GM12801 (cell line): ENCODE measurements around the gene DENND5B.

Source experiments
- TF ChIP-seq, protein P1 (sequence below): IDR thresholded peaks from one replicate; pipeline ENCODE4 v1.5.1; 2011; ENCODE audit warnings: control low read depth; ENCODE audit not compliant: insufficient read length; ENCODE audit errors: extremely low read depth

DENND5B gene

DNA sequence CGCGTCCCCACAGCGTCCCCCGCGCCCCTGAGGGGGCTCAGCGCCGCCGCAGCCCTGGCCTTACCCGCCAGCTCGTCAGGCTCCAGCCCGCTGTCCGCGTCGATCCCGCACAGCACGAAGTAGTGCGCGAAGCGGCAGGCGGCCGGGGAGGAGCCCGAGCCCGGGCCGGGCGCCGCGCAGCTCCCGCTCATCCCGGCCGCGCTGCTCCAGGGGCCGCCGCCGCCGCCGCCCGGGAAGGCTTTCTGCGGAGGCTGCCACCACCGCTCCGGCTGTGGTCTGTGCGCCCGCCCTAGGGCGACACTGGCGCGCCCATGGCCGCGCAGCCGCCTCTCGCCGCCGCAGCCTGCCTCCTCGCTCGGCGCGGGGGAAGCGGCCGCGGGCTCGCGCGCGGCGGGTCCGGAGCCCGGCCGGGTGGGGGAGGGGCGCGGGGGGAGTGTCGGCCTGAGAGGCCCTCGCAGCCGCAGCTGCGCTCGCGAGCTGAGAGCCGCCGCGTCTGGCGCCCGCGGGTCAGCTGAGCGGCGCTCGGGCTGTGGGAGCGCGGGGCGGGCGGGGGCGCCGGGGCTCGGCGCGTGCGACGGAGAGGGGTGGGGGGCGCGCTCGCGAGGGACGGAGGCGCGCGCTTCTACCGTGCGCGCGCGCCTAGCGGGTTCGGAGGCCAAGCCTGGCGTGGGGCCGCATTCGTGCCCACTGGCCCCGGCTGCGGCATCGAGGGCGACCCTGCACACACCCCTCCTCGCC lies at the start of gene DENND5B:
DENND5B (minus strand) TSS at position 495 of the 738 bp plus-strand sequence; CDS start at position 191, 304 bp downstream.
- TF ChIP-seq, protein P1, sequence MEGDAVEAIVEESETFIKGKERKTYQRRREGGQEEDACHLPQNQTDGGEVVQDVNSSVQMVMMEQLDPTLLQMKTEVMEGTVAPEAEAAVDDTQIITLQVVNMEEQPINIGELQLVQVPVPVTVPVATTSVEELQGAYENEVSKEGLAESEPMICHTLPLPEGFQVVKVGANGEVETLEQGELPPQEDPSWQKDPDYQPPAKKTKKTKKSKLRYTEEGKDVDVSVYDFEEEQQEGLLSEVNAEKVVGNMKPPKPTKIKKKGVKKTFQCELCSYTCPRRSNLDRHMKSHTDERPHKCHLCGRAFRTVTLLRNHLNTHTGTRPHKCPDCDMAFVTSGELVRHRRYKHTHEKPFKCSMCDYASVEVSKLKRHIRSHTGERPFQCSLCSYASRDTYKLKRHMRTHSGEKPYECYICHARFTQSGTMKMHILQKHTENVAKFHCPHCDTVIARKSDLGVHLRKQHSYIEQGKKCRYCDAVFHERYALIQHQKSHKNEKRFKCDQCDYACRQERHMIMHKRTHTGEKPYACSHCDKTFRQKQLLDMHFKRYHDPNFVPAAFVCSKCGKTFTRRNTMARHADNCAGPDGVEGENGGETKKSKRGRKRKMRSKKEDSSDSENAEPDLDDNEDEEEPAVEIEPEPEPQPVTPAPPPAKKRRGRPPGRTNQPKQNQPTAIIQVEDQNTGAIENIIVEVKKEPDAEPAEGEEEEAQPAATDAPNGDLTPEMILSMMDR = no peak

DNA sequence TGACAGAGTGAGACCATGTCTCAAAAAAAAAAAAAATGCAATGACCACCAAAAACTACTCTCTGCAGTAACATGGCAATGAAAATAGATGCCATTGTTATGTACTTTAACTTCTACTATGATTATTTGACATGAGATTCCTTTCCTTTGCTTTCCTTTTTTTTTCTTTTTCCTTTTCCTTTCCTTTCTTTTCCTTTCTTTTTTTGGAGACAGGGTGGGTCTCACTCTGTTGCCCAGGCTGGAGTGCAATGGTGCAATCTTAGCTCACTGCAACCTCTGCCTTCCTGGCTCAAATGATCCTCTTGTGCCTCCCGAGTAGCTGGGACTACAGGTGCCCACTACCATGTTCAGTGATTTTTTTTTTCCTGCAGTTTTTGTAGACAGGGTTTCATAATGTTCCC lies 43.7 kb upstream of the DENND5B start:
- TF ChIP-seq, protein P1 = no peak

DNA sequence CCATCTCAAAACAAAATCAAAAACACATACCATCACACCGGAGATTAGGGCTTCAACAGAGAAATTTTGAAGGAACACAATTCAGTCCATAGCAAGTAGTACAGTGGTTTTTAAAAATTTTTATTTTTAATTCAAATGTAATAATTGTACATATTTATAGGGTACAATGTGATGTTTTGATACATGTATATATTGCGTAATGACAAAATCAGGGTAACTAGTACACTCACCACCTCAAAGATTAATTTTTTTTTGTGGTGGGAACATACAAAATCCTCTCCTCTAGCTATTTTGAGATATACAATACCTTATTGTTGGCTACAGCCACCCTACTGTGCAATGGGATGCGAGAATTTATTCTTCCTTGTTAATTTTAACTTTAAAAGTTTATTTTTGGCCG lies 42.5 kb upstream of the DENND5B start:
- TF ChIP-seq, protein P1 = no peak

DNA sequence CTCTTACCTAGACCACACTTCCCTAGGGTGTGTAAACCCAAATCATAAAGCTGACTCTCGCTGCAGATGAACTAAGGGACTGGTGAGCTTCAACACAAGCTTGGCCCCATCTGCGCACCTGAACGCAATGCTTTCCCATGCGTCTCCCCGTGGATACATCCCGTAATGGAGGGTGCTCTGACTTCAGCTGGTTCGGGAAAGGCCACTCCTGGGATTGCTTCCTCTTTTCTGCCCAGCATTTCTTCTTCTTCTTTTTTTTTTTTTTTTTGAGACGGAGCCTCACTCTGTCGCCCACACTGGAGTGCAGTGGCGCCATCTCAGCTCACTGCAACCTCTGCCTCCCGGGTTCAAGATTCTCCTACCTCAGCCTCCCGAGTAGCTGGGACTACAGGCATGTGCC lies 40.9 kb upstream of the DENND5B start:
- TF ChIP-seq, protein P1 = no peak

DNA sequence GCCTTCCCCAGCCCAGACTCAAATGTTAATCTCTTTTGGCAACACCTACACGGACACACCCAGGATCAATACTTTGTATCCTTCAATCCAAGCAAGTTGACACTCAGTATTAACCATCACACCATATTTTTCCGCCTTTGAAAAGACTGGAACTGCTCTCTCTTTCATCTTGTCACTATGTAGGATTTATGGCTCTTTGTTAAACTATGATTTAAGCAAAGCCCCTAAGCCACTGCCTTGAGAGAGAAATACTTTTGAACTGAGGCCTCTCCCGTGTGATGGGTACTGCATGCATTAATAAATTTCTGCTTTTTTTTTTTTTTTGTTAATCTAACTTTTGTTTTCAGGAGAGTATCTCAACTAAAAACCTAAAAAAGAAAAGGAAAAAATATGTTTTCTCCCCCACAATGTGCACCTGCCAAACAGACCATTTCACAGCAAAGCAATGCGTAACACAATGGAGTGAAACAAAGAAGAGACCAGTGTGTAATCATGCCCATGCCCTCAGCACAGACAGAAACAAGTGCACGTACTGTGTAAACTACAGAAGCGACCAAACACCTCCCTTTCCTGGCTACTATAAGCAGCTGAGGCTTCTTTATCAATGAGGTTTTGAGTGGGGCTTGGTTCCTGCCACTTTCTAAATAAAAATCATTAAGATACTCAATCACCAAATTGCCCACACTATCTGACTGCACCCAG lies 40.2 kb upstream of the DENND5B start:
- TF ChIP-seq, protein P1 = no peak

DNA sequence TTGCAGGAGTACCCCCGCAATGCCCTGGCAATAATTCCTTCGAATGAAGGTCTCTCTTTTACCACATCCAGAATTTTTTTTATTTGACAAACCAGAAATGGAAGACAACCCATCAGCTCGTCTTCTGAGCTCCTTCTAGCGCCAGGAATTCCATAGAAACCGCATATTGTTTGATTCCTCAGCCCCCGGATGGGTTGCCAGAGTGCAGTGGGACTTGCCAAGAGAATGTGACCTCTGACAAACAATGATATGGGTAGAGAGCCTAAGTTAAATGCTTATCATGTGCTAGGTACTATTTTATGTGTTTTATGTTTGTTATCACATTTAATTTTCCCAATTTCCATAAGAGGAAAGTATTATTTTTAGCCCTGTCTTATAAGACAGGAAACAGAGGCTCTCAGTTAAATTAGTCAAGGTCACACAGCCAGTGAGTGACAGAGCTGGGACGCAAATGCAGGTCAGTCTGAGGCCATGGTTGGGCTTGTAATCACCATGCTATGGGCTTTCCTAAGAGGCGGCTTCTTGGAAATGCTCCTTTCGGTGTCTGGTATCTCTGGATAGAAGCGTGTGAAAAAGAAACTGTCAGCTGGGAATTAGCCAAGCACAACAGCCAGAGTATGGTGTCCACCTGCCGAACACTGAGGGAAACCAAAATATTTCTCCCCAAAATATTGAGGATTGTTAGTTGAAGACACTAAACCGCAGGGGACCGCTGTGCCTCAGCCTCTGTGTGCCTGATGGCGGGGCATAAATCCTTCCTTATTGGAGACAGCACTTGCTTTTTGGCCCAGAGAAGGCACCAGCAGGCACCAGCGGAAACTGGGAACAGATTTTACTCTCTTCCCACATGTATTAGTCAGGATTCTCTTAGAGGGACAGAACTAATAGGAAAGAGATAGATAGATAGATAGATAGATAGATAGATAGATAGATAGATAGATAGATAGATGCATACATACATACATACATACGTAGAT lies 39.1 kb upstream of the DENND5B start:
- TF ChIP-seq, protein P1 = no peak
